ENCODE results near the gene SCEL.

GRCh38 chr13:77628170-77628569, 92.7 kb downstream of the SCEL start:
- no peak for TF ChIP-seq POLR2AphosphoS5 (IDR thresholded peaks at IDR 0.05; ENCODE audit: low read depth, low read length)
- TF ChIP-seq POLR2A (IDR thresholded peaks at IDR 0.05; ENCODE audit: low read depth, low read length) = no peak
